ENCODE results near the gene TFF1.

Gene TFF1

GRCh38 chr21:42343556-42343955, 22.8 kb downstream of the TFF1 start:
- no peak for TF ChIP-seq CTCF (IDR thresholded peaks at IDR 0.05)

- no peak for TF ChIP-seq CTCF (IDR thresholded peaks at IDR 0.05)
These were observed 23.2 kb downstream of the TFF1 start for GRCh38 chr21:42343101-42343500.

DNA sequence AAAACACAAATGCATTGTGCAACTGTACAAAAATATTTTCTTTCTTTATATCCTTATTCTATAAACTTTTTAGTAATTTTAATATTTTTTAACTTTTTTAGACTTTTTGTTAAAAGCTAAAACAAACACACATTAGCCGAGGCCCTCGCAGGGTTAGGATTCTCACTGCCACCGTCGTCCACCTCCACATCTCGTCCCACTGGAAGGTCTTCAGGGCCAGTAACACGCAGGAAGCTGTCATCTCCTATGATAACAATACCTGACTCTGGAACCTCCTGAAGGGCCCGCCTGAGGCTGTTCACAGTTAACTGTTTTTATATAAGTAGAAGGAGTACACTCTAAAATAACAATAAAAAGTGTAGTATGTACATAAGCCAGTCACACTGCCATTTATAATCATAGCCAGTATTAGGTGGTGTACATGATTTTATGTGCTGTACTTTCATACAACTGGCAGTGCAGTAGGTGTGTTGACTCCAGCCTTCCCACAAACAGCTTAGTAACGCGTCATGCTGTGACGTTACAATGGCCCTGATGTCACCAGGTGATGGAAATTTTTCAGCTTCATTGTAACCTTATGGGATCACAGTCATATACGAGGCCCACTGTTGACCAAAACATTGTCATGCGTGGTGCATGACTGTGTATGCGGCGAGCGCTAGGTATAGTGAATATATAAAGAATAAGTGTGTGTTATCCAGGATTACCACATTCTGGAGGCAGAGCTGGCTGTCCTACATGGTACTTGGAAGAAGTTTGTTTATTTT, 24.4 kb downstream of the TFF1 start:
- TF ChIP-seq CTCF (IDR thresholded peaks at IDR 0.05) = no peak

DNA sequence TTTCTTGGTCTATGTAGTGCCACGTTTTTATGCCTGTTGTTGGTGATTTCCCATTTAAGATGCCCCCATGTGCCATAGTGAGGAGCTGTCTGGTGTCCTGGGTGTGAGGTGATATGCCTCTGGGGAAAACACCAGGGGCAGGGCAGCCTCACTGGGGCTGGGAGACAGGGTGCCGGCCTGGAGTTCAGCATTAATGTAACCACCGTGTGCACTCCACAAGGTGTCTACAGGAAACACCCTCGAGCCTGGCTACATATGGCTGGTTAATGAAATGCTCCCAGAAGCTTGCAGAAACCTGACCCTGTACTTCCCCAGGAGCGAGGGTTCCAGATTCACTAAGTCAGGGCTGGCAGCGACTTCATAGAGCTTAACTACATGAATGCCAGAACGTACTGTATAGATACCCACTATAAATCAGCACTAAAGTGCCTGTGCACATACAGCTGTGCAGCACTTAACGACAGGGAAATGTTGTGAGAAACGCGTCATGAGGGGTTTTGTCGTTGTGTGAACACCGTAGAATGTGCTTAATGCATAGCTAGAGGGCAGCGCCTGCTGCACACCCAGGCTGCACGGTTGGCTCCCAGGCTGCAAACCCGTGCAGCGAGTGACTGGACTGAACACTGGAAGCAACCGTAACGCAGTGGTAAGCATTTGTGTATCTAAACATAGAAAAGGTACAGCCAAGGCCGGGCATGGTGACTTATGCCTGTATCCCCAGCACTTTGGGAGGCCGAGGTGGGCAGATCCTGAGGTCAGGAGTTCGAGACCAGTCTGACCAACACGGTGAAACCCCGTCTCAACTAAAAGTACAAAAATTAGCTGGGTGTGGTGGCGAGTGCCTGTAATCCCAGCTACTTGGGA, 25.9 kb downstream of the TFF1 start:
- TF ChIP-seq CTCF (IDR thresholded peaks at IDR 0.05) = no peak

DNA sequence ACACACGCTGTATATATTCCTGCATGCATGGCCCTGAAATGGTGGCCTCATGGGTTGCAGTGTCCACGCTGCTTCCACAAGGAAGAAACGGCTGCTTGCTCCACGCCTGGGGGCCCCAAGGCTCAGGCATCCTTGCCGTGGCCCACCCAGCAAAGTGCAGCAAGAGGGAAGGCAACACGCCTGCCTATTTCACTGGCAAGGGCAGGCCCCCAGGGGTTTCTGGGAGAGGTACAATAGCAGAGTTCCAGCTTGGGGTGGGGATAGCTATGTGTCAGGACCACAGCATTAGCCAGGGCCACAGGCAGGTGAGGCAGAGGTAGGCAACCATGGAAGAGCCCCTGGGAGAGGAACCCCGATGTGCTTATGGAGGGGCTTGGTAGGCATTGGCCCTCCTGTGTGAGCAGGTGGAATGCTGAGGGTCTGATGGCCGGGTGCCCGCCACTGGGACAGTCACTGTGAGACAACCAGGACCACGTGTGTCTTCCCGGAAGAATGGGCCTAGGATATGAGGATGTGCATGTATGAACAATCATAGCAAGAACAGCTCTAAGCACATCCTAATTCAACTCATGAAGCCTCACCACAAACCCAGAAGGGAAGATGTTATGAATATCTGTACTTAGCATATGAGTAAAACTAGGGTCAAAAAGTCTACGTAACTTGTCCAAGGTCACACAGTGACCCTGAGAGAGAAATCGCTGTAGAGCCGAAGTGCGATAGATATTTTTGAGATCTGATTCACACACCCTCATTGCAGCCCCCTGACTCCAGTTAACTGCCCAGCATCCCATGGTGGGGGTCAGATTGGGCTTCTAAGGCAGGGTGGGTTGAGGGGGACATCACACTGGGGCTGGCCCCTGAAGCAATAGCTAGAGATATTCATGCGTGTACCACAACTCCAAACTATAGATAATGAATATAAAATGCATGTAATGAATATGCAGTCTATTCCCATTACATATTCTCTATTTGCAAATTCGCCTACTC, 27.3 kb downstream of the TFF1 start:
- no peak for TF ChIP-seq CTCF (IDR thresholded peaks at IDR 0.05)

GRCh38 chr21:42337830-42338728, 28.3 kb downstream of the TFF1 start:
- TF ChIP-seq CTCF (IDR thresholded peaks at IDR 0.05) = peak; percentile 74

Data from LNCAP (cell line).